DMS153 treated with DMSO at 0.1 percent for 48 hours (cell line): ENCODE results near the gene AGAP5.

Experiments used
- DNase-seq: peaks from one replicate; lab custom pipeline; 2025; ENCODE audit not compliant: unreplicated experiment; lab: John Stamatoyannopoulos, UW

Gene AGAP5

GRCh38 chr10:73655990-73656298 lies 42.0 kb downstream of the AGAP5 start, which contains the start of gene SYNPO2L:
TSS of gene SYNPO2L (minus strand) at chr10:73656029. CDS start at chr10:73655922, 107 bp downstream.
- no peak for DNase-seq

GRCh38 chr10:73655257-73655989 lies 42.5 kb downstream of the AGAP5 start:
- DNase-seq: no peak

GRCh38 chr10:73653701-73654100 lies 44.2 kb downstream of the AGAP5 start:
- DNase-seq: no peak

DNA sequence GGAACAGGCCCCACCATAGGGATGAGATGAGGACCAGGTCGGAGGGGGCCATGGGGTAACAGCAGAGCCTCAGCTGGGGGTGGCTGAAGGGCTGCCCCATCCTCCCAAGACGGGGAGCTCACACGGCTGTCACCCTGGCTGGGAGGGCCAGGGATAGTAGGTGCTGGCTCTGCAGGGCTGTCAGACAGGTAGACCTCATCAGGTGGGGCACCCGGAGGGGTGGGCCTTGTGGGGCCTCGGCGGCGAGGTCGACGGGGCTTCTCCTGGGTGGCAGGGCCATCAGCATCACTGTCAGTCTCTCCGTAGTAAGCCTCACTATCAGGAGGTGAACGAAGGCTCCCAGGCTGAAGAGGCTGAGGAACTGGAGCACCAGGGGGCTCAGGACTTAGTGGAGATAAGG lies 44.7 kb downstream of the AGAP5 start:
- no peak for DNase-seq

DNA sequence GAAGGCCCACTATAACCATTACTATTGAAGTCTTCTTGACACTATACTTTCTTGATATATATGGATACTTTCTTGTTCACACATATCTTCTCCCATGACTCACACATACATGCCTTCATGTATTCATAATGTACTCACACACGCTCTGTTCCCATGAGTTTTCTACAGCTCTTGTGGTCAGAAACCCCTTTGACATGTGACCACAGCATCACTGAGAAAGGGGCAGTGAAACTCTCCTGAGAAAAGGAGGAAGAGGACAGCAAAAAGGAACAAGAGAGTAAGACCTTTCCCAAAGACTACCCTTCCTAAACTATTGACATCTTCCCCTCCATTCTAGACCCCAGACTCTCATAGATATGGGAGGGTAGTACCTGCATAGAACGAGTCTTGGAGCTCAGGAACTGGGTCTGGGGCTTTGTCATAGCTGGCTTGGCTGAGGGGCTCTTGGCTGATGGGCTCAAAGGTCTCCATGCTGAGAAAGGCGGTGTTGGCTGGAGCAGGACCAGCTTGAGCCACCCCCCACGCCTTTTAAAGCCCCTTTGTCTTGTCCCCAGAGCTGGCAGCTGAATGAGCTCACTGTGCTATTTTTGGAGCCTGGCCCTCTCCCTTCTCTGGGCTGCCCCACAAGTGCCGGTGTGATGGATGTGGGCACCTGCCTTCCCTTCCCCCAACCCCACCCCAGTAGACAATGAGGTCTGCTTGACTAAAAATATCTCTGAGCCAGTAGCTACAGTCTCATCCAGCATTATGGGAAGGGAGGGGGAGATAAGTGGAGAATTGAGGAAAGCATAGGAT lies 47.2 kb downstream of the AGAP5 start:
- no peak for DNase-seq

GRCh38 chr10:73649876-73650536 lies 47.9 kb downstream of the AGAP5 start:
- DNase-seq: no peak

- no peak for DNase-seq
These were observed 48.7 kb downstream of the AGAP5 start for GRCh38 chr10:73648975-73649829.

DNA sequence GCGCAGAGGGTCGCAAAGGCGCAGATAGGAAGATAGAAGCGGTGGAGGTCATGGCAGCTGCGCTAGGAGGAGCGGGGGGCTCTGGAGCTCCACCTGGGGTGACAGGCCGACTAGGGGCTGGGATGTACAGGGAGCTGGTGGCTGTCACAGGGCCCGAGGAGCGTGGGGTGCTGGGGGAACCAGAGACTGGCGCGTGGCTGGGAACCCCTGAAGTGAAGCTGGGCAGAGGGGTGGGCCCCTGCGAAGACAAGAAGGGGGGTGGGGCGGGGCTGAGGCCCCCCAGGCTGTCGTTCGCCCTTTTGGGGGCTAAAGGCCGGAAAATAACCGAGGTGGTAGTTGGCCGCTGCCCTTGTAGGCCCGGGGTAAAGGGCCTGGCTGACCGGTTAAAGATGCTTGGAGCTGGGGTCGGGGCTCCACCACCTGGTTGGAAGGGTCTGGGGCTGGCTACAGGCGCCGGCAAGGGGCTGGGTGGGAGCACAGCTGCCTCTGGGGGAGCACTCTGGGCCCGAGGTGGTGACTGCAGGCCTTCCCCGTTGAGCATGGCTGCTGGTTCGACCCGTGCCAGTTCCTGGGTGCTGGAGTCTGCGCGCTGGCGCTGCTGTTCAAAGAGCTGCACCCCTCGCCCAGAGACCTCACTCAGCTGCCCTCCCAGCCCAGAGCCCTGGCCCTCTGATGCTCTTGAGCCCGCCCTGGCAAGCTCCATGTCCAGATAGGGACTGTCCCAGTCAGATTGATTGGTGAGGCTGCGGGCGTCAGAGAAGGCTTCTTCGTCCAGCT lies 49.8 kb downstream of the AGAP5 start:
- DNase-seq: no peak

DNA sequence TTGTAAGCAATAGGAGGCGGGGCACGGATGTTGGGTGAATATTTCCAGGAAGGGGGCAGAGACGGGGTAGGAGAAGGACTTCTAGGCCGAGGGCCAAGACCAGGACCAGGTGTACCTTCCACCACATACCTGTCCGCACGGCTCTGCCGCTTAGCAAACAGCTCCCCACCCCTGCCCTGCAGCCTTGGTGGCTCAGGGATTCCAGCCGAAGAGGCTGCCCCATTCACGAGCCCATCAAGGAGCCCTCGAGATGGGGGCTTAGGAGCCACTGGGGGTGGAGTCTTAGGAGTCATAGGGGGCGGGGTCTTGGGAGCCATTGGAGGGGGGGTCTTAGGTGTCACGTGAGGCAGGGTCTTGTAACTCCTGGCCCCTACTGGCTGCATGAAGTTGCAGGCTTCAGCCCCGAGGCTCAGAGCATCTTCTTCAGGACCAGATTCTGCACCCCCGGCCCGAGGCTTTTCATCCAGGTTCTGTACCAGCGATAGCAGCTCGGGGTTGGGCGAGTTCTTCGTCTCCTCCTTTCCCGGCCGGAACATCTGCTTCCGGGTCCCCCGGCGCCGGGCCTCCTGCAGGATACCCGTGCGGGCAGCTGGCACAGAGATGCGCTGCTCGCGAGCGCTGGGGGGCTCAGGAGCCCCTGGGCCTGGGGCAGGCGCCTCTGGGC lies 50.6 kb downstream of the AGAP5 start:
- DNase-seq: peak; percentile 61

- DNase-seq: no peak
These were observed 51.3 kb downstream of the AGAP5 start for GRCh38 chr10:73646598-73647041.

DNA sequence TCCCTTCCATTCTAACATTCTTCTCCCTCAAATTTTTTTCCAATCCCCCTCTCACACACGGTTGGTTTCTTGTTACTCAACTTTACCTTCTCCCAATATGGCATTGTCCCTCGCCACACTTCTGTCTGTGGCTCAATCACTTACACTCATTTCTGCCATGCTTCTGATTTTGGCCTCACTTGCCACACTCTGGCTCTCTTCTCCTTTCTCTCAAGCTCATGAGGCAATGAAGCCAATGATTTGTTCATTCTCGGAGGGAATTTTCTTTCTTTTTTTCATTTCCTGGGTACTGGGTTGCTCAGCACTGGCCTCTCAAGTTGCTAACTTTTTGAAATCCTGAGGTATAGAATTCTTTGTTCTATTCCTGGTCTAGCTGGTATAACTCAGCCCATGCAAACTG lies 52.7 kb downstream of the AGAP5 start:
- DNase-seq: no peak

GRCh38 chr10:73644767-73645166 lies 53.1 kb downstream of the AGAP5 start:
- DNase-seq: no peak

GRCh38 chr10:73644015-73644743 lies 53.7 kb downstream of the AGAP5 start:
- peak; percentile 77 for DNase-seq

DNA sequence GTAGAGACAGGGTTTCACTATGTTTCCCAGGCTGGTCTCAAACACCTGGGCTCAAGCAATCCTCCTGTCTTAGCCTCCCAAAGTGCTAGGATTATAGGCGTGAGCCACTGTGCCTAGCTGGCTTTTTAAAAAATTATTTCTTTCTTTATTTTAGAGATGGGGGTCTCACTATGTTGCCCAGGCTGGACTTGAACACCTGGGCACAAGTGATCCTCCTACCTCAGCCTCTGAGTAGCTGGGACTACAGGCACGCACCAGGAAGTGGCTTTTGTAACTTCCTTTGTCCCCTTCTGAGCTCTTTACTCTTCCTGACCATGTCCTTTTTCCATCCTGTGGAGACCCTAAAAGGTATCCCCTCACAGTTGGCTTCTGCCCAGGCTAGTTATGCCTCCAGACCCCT lies 54.5 kb downstream of the AGAP5 start:
- DNase-seq: no peak

DNA sequence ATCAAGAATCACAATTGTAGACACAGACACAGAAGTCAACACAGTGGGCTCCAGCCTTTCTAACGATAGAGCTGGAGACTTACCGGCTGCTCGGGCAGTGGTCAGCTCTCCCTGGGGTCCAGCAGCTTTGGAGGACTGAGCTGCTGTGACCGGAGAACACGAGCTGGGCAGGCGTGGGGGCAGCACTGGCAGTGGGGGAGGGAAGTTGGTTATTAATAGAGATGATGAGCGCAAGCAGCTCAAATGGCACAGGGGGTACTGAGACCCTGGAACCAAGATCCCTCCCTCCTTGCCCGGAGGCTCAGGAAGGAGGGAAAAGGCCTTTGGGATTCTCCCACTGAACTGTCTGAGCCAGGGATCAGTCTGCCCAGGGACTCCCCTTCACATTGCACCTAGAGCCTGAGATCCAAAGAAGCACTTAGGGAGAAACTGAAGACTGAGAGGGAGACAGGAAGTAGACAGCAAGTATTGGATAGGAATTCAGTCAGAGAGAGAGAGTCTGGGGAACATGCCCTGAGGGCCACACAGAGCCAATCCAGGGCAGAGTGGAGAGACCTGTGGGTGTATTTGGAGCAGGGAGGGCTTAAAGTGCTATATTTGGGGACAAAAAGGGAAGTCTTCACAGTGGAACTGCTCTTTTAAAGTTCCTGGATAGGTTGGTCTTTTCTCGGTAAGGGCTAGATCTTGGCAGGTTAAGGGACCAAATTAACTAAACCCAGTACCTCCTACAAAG lies 56.4 kb downstream of the AGAP5 start, which contains the start of gene MYOZ1:
MYOZ1 (minus strand) TSS at position 147 of the 733 bp plus-strand sequence. CDS start 1,457 bp downstream, outside the sequence.
- DNase-seq: no peak

GRCh38 chr10:73639286-73639685 lies 58.6 kb downstream of the AGAP5 start:
- no peak for DNase-seq

DNA sequence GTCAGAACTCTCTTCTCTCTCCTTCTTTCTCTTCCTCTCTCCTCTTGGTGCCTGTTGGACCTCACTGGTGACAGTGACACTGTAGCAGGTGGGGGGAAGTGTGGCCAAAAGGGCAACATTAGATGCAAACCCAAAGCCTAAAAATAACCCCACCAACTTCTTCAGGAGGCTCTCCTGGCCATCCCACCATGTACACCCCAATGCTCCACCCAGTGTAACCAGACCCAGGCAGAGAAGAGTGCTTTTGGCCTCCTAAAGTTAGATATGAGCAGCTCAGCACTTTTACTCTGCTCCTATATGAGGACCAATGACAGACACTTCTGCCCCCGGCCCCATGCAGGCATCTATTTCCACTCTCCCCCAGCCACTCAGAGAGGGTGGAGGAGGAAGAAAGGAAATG lies 62.1 kb downstream of the AGAP5 start:
- DNase-seq: no peak

GRCh38 chr10:73634421-73634820 lies 63.5 kb downstream of the AGAP5 start:
- DNase-seq: no peak
